SIG-M5 (cell line): ENCODE measurements around the gene USF1.
"Not testable (repeated sequence)": the region's sequence is repeated elsewhere in the genome, so short reads cannot be mapped to it uniquely, and the experiment has no call there.

ENCODE experiments used
- DNase-seq: peaks from one replicate; lab custom pipeline; 2025; lab: John Stamatoyannopoulos, UW

Gene USF1

DNA sequence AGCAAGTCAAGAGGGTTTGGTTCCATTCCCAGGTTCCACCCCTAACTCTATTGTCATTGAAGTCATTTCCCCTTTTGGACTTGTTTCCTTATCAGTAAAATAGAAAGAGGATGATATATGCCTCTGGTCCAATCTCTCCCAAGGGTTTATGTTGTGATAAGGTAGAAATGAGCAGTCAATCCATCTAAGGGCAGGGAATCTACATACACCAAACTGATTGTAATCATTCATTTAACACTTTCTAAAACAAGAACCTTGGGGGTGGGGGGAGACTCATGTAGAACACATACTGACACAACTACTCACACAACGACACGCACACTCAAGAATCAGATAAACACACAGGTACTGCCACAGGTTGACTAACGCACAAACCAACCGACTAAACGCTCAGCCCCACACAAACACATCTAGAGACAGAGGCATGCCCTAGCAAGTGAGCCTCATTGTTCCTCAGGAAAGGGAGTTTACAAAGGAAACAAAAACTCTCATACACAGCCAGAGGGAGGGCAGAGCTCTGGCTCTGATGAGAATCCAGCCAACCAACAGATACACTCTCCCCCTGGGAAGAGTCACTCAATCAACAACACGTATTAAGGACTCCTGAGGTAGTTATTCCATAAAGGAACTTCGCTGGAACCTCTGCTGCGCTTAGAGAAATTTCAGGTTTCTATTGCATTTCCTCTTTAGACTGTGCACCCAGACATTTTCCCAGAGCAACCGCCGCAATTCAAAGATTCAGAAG lies 25.9 kb downstream of the USF1 start:
- no peak for DNase-seq

DNA sequence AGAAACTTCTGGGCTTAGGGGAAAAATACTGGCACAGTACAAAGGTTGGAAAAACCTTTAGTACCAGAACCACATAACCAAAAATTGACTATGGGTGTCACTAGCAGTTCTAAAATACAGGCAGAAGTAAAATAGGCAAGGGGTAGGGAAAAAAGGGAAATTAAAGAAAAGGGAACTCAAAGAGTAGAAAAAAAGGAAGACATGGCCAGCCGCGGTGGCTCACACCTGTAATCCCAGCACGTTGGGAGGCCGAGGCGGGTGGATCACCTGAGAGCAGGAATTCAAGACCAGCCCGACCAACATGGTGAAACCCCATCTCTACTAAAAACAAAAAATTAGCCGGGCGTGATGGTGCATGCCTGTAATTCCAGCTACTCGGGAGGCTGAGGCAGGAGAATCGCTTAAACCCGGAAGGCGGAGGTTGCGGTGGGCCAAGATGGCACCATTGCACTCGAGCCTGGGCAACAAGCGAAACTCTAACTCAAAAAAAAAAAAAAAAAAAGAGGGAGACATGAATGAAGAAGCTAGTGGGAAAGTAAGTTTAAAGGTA lies 26.6 kb downstream of the USF1 start:
- not testable (repeated sequence) for DNase-seq

DNA sequence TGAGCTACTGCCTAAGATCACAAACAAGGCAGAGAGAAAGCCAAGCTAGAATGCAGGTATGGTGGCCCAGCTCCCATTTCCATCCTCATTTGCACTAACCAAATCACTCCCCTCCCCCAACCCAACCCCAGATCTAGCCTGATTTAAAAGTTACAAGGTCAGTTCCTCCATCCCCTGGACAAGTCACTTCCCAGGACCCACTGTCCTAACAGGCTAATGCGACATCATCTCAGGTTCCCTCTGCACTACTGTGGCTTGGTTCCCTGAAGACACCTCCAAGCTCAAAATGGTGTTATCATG lies 27.2 kb downstream of the USF1 start:
- no peak for DNase-seq

DNA sequence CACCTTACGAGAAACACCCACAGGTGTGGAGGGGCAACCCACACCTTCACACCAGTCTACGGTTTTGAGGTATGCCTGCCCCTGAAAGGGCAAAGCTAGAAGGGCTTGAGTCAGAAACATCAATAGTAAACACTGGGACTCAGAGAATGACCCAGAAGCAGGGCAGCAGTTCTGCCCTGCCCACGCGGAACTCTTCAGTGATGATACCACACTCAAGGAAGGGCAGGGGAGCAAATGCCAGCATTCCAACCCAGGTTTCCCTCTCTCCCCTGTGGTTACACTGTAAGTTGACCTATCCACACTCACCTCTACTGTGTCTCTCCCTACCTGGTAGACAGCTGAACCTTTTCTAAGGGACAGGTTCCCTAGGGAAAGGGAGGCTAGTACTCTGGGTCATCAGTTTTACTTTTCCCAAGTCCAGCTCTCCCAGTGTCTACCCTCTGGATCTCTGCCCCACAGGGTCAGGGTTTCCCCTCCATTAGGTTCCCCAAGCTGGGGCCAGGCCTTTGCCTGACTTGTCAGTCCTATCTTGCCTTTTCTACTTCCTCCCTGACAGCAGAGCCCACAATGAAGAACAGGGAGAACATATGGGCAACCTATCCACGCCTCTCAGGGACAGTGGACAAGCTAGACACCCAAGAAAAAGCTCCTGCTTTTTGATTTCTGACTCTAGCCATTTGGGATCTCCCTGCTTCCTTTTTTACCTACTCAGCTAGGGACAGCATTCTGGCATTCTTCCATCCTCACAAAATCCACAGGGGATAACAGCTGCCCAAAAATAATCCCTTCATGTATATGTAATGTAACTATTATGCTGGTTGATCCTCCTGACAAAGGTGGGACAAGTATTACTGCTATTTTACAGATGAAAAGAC lies 27.8 kb downstream of the USF1 start:
- no peak for DNase-seq

DNA sequence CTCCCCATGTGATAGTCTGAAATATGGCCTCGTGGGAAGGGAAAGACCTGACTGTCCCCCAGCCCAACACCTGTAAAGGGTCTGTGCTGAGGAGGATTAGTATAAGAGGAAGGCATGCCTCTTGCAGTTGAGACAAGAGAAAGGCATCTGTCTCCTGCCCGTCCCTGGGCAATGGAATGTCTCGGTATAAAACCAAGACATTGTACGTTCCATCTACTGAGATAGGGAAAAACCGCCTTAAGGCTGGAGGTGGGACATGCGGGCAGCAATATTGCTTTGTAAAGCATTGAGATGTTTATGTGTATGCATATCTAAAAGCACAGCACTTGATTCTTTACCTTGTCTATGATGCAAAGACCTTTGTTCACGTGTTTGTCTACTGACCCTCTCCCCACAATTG lies 28.6 kb downstream of the USF1 start:
- DNase-seq, result not testable (repeated sequence)

DNA sequence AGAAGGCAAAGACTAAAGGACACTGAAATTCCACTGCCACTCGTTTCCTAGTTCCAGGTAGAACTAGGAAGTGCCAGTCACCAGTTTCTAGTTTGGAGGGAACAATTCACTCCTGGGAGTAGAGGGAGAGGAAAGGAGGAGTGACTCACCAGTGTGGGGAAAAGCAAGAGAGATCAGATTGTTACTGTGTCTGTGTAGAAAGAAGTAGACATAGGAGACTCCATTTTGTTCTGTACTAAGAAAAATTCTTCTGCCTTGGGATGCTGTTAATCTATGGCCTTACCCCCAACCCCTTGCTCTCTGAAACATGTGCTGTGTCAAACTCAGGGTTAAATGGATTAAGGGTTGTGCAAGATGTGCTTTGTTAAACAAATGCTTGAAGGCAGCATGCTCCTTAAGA lies 29.1 kb downstream of the USF1 start:
- DNase-seq, result not testable (repeated sequence)

DNA sequence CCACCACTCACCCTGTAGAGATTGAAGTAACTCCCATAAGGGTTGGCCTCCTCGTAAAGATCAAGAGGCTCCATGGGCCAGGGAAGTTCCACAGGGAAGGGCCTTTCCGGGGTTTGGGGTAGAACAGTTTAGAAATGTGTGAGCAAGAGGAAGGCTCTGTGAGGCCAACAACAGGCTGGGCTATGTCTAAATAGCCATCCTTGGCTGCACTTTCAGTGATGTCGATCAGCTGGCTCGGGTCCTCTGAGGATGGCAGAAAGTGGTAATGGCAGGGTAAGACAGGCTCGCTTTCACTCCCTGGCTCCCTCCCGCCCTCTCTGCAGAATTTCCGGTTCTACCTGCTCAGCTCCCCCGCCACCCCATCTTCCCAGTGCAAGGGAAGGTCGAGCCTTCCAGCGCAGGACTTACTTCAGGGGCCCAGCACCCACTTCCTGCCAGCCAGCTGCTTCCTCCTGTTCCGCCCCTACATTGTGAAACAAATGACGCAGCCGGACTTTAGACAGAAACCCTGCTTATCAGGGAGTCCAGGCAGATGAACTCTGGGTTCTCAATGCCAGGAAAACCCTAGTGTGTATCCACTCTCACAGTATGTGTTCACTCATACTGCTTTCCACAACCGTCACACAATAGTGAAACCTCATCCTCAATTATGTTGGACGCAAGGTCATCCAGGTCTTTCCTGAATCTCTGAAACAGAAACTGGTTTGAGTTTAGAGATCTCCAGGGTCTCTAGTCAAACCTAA lies 32.1 kb downstream of the USF1 start:
- DNase-seq, result peak; percentile 66

DNA sequence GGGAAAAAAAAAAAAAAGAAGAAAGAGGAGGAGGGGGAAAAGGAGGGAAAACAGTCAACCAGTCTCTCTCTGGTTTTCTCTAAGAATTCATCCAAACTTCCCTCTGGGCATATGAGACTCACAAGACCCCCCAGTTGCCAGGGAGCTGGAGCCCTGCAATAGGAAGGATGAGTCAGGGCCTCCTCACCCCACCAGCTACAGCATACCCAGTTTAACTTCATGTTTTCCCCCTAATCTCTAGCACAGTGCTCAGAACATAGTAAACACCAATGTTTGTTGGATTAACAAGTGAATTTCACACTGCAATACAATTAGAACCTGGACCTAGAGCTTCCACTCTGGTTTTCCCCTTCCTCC lies 32.7 kb downstream of the USF1 start:
- DNase-seq, result no peak

DNA sequence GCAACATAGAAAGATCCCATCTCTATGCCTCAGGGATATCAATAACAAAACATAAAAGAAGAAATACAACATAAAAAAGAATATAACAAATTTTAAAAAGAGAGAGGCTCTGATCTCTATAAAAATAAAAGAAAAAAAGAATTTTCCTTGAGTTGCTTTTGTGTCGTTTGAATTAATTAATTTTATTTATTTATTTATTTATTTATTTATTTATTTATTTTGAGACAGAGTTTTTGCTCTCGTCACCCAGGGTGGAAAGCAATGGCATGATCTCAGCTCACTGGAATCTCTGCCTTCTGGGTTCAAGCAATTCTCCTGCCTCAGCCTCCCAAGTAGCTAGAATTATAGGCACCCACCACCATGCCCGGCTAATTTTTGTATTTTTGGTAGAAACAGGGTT lies 33.4 kb downstream of the USF1 start:
- DNase-seq, result no peak

DNA sequence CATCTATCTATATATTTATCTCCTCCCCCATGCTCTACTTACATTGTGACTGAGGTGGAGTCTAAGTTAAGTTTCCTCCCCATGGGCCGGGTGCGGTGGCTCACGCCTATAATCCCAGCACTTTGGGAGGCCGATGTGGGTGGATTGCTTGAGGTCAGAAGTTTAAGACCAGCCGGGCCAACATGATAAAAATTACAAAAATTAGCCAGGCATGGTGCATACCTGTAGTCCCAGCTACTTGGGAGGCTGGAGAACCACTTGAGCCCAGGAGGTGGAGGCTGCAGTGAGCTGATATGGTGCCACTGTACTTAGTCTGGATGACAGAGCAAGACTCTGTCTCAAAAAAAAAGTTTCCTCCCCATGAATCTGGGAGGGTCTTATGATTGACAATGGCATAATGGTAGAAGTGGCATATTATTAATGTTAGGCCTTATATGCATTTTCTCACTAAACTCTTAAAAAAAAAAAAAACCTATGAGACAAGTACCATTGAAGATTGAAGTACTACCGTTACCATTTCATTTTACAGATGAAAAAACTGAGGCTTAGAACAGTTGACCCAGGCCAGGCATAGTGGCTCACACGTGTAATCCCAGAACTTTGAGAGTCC lies 36.1 kb downstream of the USF1 start:
- DNase-seq, result no peak

DNA sequence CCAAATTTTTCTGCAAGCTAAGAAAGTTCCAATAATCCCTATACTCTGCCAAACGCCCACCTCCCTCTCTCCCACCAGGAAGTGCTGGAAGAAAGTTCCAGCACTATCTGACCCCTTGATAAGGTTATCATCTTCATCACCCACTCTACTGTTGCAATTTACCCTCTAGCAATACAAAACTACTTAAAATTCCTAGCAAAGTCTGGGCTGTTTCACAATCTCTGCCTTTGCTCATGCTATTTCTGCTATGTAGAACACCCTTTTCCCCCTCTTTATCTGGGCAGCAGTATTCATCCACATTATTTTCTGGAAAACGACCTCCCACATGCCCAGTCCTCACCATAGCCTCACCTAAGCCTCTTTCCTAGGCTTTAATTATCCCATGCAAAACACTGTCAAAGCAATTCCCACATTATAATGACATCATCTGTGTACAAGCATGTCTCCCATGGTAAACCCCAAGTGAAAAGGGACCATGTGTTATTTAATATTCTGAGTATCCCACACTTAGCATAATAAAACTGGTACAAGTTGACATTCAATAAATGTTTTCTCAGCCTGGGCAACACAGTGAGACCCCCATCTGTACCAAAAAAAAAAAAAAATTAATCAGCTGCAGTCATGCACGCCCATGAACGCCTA lies 36.8 kb downstream of the USF1 start:
- no peak for DNase-seq

DNA sequence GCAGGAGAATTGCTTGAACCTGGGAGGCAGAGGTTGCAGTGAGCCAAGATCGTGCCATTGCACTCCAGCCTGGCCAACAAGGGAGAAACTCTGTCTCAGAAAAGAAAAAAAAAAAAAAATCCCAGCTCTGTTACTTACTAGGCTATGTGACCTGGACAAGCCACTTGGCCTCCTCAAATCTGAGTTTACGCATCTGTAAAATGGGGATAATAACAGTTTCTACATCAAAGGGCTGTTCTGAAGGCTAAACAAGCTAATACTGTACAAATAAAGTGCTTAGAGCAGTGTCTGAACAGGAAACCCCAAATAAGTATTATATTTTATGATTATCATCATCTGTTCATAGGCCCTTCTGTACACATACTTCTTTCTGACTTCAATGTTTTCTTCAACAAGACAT lies 38.4 kb downstream of the USF1 start:
- no peak for DNase-seq

DNA sequence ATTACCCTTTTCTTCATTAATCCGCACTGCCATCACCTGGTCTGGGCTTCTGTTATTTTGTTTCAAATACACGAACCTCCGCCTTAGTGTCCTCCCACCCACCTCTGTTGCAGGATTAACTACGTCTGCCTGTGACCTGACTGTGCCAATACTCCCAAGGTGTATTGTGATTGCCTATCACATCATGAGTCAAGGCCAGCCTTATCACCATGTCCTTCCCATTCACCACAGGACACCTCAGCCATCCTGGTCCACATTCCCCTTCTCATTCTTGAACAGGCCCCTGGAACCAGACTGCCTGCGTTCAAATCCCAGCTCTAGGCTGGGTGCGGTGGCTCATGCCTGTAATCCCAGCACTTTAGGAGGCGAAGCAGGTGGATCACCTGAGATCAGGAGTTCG lies 39.2 kb downstream of the USF1 start:
- no peak for DNase-seq

DNA sequence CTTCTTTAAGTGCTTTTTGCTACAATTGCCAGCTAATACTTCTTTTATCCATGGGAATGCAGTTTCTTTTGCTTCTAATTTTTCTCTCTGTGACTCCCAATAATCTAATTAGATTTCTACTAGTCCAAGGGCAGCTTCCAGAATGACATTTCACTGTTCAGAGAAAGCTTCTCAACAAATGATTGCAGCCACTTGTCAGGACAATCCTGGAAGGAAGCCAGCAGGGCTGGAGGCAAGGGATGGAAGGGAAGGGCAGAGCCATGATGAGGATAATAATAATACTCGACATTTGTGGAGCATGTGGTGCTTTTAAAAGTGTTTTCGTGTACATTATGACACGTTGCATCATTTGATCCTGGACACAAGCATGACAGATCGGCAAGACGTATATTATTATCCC lies 44.3 kb downstream of the USF1 start:
- DNase-seq, result no peak

DNA sequence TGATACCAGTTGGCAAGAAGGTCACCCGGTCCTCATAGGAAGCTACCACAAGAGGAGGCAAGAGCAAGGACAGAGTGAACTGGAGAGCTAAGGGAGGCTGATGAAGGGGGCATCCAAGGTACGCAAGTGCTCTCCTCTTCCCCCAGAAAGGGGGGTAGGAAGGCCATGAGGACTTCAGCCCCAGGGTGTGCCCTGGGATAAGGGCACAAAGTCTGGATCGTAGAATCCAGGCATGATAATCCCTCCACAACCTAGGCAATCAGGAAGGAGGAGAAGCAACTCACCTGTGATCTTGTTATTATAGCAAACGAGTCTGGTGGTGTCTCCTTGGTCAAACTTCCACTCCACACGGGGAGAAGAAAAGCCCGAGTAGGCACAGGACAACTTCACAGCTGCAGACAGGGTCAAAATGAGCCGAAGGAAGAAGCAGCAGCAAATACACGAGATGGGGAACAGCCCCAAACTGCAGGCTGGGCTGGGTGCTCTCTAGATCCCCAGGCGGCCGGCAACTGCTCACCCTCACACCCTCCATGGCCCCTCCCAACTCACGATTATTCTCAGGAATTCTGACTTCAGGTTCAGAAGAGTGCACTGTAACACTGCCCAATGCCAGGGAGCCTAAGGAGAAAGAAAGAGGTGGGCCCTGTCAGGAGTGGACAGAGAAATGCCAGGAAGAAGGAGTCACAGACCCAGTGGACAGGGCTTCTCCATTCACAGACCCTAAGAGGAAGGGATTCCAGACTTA lies 44.9 kb downstream of the USF1 start:
- no peak for DNase-seq

DNA sequence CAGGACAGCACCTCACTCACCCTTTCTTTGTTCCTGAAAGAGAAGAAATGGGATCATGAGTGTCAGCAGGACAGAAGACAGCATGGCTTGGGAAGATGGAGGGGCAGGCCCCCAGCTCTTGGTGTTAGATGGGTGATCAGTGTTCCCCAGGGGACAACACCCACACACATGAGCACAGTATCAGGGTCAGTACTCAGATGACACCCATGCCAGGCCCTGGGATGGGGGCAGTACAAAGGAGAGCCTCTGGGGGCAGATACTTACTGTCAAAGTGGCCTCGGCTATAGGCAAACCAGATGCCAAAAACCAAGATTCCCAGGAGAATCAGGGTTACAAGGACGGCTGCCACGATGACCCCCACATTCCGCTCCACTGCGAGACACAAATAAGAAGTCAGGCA lies 46.4 kb downstream of the USF1 start:
- no peak for DNase-seq

DNA sequence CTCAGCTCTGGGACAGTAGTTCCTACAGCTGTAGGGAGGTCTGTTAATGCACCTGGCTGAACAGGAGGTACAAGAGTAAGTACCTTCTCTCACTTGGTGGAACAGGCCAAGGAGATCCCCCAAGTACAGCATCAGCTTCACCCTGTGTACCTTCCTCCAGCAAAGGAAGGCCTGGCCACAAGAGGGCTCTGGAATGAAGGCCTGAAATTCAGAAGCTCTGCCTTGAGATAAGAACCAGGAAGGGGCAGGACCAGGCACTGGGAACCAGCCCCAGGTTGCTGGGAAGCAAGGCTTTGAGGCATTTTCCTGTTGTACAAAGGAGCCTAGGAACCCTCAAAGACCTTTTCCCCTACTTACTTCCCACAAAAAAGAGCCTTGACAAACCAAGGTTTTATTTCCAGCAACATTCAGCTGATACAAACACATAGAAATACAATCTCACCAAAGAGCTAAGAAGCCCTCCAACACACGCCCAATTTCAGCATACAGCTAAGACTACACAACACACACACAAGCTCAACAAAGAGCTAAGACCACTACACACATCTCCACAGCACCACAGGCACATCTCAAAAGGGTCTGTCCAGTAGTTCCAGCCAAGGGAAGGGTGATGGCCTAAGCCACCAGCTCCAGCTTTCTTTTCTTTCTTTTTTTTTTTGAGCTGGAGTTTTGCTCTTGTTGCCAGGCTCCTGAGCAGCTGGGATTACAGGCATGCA lies 48.3 kb downstream of the USF1 start:
- DNase-seq, result no peak

DNA sequence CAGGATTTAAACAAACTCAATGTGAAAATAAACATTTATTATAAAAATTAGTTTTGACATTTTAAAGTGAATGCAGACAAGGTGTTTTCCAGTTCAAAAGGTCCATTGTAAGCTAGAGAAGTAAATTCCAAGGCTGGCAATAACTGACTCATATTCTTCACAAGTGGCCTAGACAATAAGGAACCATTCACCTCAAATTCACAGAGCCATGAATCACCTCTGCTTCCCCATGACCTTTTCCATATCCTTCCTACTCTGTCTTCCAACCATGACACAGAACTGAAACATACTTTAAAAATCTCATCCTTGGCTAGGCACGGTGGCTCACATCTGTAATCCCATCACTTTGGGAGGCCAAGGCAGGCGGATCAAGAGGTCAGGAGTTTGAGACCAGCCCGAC lies 49.6 kb downstream of the USF1 start:
- no peak for DNase-seq

DNA sequence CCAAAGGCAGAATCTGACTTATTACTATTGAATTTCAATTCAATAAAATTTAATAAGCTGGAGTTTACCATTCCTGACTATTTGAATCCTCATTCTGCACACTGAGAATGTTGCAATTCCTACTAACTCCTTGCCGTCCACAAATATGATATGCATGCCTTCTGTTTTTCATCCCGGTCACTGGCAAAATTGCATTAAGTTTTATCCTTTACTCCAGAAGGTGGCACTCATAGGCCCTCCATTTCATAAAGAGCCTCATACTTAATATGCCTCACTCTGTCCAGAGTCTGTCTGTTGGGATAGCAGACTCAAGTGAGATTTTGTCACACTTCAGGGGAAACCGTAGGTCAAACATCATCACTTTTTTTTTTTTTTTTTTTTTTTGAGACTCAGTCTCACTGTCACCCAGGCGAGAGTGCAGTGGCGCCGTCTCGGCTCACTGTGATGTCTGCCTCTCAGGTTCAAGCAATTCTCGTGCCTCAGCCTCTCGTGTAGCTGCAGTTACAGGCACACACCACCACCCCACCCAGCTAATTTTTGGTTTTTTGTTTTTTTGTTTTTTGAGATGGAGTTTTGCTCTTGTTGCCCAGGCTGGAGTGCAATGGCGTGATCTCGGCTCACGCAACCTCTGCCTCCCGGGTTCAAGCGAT lies 52.1 kb downstream of the USF1 start:
- DNase-seq, result no peak

DNA sequence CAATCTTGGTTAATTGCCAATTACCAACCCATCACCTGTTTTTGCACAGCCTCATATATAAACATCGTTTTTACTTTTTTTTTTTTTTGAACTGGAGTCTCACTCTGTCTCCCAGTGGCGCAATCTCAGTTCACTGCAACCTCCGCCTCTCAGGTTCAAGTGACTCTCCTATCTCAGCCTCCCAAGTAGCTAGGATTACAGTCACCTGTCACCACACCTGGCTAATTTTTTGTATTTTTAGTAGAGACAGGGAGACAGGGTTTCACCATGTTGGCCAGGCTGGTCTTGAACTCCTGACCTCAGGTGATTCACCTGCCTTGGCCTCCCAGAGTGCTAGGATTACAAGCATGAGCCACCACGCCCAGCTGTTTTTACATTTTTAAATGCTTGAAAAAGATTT lies 53.7 kb downstream of the USF1 start:
- DNase-seq, result not testable (repeated sequence)
